HG03060 (cell line): Measurements from ENCODE around the gene PPP2R5B.

ENCODE experiments used
- ATAC-seq: cut with Tn5 transposase; IDR thresholded peaks from one replicate; pipeline ENCODE4 v1.9.1; 2021; ENCODE audit warnings: low read depth, moderate number of reproducible peaks; ENCODE audit not compliant: unreplicated experiment

Gene PPP2R5B

DNA sequence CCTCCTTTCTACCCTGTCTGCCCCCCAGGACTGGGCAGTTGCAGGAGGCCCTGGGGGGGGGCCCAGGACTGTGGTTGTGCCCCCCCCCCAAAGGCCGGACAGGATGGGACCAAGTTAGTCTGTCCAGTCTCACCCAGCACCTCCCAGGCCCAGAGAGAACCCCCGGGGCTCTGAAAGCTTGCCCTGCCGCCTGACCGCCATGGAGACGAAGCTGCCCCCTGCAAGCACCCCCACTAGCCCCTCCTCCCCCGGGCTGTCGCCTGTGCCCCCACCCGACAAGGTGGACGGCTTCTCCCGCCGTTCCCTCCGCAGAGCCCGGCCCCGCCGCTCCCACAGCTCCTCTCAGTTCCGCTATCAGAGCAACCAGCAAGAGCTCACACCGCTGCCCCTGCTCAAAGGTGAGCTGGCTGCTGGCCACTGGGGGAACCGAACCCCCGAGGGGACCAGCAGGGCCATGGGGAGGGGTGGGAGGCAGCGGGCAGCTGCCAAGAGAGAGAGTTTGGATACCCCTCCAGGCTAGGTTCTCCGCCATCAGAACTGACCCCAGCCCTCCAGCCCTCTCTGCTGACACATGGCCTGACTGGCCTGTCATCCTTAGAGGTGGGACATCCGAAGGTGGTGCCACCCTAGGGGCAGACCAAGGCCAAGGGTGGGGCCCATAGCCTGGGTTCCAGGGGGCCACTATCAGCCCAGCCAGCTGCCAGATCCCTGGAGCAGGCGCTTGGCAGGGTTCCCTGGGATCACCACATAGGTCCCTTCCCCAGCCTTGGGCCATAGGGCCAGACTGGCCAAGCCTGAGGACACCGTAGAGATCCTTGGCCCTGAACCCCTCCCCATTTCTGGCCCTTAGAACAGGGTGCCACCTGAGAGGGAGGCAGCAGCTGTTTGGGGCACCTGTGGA, 1.3 kb downstream of the PPP2R5B start:
- ATAC-seq = no peak

DNA sequence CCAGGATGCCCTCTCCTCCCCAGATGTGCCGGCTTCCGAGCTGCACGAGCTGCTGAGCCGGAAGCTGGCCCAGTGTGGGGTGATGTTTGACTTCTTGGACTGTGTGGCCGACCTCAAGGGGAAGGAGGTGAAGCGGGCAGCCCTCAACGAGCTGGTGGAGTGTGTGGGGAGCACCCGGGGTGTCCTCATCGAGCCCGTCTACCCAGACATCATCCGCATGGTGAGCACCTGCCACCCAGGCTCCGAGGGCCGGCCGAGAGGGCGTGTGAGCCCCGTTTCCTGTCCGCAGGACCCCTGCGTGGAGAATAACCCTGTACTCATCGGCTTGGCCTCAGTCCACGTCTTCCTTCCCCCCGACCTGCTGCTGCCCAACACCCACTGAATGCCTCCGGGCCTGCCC, 2.2 kb downstream of the PPP2R5B start:
- ATAC-seq = no peak

DNA sequence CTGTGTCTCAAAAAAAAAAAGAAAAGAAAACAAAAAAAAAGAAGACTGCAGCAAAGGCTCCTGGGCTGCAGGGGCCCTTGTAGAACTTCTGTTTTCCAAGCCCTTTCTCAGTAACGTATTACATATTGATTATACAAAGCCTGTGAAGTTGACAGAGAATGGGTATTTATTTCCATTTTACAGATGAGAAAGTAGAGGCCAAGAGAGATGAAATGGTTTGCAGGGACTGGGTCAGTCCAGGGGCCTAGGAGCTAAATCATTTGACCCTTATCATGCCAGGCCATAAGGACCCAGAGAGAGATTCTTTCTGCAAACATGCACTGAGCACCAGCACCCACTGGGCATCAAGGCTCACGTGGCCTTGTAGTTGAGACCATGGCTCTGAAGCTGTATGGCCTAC, 4.5 kb downstream of the PPP2R5B start:
- no peak for ATAC-seq

DNA sequence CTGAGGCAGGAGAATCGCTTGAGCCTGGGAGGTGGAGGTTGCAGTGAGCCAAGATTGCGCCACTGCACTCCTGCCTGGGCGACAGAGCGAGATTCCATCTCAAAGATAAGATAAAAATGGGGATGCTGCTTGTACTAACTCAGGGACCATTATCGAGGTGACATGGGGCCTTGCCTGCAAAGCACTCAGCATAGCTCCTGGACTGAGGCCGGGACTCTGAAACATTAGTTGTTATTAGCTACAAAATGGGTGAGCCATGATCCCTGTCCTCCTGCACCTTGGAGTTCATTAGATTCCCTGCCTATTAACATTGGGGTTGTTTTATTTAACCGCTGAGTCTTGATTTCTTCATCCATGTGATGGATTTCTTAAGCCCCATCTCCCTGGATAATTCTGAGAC, 5.1 kb downstream of the PPP2R5B start:
- ATAC-seq = no peak

DNA sequence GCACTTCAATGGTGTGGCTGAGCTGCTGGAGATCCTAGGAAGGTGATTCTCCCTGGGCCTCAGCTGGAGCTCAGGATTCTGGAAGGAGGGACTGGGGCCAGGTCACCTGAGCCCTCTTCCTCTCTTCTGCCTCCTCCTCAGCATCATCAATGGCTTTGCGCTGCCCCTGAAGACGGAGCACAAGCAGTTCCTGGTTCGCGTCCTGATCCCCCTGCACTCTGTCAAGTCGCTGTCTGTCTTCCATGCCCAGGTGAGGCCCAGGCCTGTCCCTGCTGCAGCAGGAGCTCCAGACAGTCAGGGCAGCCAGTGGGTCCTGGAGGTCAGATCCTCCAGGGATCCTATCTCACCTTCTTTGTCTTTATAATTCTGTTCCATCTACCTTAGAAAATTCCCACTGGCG, 5.9 kb downstream of the PPP2R5B start:
- ATAC-seq = no peak

DNA sequence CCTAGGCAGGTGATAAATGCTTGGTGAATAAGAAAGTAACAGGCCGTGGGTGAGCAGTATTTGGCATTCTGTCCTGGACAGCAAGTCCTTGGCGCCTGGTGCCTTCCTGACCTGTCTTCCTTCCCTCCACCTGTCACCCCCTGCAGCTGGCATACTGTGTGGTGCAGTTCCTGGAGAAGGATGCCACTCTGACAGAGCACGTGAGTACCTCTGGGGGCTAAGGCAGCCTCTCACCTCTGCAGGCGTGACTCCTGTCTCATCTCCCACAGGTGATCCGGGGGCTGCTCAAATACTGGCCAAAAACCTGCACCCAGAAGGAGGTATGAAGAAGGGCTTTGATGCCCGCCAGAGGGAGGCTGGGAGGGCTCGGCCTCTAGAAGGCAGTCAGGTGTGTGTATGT, 6.8 kb downstream of the PPP2R5B start:
- ATAC-seq = no peak

DNA sequence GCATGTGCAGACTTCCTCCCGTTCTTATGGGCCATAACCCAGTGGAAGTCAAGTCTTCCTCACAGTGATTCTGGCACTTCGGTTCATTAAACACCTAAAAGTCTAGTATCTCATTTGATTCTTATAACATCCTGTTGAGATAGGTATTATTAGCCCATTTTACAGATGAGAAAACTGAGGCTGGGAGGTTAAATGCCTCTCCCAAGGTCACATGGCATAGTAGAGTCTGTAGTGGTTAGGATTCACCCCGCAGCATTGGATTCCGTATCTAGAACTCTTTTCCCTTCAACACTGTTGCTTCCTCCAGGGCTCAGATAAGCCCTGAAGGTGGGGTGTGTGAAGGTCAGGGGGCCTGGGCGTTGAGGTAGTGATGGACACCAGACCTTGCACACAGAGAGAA, 7.8 kb downstream of the PPP2R5B start:
- ATAC-seq = no peak

DNA sequence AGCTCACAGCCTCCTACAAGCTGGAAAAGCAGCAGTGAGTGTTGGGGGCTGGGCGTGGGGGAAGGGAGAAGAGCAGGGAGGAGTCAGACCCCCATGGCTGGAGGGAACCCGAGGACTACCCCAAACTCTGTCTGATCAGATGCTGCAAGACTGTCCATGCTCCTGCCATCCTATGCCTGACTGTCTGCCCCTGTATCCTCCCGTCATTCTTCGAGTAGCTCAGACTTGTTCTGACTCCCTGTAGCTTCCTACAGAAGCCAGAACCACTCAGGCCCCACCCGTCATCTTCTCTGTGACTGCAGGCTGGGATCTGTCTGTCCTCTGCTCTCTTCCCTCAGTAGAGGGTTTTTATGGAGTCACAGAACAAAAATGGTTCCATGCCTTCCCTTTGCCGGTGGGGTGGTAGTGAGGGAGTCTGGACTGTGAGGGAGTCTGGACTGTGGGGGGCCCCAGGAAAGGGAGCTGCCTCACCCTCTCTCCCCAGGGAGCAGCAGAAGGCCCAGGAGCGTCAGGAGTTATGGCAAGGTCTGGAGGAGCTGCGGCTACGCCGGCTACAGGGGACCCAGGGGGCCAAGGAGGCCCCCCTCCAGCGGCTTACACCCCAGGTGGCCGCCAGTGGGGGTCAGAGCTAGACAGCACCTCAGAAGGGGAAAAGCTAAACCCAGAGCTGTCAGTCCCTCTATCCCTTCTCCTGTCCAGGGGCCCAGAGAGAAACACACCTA, 8.9 kb downstream of the PPP2R5B start:
- ATAC-seq = no peak

DNA sequence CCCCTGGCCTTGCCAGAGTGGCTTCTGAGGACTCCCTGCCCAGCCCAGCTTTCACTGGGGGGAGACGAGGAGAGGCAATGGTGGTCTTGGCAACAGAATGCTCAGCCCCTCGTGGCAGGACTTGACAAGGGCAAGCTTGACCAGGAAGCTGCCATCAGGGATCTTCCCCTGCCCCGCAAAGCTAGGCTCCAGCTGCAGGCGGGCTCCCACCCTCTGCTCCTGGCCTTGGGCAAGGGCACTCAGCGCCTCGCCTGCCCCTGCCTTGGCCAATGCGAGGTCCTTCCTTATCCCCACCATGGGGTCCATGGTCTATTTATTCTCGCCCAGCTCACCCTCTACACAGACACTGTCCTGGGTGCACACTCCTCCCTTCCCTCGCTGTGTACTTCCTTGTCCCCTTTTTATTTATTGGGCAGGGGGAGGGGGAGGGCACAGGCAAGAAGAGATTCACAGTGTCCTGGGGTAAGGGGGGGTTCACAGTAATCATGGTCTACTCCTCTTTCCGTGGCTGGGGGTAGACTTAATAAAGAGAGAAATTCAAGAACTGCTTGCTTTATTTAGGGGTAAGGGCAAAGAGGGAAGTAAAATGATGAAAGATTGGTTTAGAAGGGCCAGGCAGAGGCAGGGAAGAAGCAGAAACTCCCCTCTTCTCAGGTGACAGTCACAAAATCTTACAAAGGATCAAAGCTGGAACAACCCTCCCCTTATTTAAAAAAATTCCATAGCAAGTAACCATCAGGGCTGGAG, 9.6 kb downstream of the PPP2R5B start:
- no peak for ATAC-seq

DNA sequence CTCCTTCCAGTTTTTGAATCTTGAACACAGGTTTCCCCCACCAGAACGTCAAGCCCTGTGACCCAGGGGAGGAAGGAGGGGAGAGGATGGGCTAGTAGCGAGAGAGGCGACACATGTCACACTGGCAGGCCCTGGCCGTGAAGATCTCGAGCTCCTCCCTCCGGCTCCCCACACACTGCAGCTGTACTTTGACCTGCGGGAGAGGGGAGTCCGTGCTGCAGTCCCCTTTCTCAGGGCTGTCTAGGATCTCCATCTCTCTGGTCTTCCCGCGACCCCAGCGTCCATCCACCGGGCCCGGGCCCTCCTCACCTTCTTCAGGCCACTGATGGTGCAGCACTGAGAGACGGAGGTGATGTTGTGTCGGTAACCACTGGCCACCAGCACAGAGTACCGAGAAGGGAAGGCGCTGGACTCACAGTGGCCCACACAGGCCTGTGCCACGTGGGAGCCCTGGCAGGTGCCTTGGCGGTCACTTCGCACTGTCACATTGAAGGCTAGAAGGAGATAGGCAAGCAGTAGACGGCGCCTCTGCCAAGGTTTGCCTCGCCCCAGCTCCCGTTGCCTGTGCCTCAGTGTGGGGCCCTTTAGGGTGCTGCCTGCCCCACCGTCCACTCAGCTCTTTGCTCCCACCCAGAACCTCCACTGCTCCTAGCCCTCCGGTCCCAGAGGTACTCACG, 10.3 kb downstream of the PPP2R5B start:
- no peak for ATAC-seq

DNA sequence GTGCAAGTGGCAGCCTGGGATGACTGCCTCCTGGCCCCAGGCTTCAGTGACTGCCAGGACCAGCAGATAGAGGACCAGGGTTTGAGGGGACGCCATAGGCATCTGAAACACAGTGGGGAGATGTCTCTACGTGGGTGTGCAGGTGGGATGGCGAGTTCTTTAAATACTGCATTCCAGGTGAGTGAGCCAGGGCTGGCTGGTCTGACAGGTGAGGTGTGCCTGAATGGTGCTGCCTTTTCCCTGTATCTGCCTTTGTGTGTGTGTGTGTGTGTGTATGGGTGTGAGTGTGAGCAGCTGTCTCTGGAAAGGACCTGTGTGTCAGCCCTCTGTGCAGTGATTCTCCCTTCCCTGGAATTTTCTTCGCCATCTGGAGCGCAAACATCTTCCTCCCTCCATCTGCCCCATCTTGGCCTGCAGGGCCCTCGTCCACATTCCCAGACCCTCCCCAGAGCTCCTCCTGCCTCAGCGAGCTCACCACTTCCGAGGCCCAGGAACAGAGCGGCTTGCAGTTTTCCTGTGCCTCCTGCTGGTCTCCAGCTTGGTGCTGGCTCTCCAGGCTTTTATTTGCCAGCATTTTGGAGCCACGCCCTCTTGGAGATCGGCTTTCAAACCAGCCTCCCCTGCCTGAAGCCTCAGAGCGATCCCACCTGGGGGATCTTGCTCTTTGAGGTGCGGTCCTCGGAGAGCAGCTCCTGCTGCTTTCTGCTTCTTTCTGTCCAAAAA, 11.0 kb downstream of the PPP2R5B start, which contains the start of gene GPHA2:
GPHA2 (minus strand) TSS at position 535 of the 723 bp plus-strand sequence; CDS start at position 102, 433 bp downstream.
- no peak for ATAC-seq

DNA sequence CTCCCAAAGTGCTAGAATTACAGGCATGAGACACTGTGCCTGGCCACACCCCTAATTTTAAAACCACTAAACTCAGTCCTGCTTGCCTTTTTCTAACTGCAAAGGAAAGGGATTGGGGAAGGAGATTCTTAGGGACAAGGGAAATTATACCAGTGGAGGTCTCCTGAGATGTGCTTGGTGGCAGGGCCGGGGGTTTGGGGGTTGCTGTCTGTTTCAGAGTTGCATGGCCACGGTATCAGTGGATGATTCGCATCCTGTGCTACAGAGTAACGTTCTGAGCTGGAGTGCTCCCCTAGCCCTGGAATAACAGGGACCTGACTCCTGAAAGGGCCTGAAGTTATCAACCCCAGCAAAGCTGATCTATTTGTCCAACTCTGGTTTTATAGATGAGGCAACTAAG, 12.1 kb downstream of the PPP2R5B start:
- ATAC-seq = no peak

DNA sequence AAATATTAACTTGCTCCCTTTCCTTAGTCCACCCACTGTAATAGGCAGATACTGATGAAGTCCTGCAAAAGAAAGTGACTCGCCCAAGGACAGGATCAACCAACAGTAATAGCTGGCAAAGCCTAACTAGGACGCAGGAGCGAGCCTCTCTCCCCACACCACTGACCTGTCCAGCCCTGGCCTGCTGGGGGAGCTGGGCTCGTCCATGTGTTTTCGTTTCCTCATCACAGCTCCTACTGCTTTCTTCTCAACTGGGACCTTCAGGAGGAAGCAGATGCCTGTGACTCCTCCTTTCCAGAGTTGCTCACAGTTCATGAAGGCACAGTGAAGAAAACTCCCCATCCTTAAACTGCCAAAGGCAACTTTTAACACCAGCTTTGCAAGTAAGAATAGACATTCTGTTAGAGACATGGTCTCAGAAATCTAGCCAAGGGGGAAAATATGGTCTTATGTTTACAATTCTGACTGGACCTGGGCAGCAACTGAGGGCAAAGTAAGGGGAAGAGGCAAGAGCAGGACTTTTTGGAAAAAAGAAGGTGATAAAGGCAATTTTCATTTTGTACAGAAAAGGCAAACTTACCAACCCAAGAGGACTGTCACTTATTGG, 22.8 kb downstream of the PPP2R5B start:
- ATAC-seq = no peak

DNA sequence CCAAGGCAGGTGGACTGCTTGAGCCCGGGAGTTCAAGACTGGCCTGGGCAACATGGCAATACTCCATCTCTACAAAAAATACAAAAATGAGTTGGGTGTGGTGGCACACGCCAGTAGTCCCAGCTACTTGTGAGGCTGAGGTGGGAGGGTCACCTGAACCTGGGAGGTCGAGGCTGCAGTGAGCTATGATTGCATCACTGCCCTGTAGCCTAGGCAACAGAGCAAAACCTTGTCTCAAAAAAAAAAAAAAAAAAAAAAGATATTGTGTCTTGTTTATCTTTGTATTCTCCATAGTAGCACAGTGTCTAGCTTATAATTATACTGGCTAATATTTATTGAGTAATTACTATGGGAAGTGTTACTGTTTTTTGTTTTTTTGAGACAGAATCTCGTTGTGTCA, 27.0 kb downstream of the PPP2R5B start:
- no peak for ATAC-seq

DNA sequence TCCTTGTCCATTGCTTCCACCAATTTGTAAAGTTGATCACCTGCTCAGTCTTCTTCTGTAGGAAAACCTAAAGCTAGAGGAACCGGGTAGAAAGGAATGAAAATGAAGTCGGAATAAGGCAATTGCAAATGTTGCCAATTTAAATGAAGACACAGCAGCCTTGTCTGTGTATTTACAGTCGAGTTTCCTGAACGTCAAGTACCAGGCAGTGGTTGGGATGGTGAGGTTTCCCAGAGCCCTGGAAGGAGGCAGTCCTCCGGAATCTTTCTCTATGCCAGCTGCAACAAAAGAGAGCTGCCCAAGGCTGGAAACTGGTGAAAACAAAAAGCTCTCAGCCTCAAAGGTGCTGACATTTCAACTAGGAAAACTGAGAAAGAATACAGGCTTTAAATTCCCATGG, 29.7 kb downstream of the PPP2R5B start:
- no peak for ATAC-seq

DNA sequence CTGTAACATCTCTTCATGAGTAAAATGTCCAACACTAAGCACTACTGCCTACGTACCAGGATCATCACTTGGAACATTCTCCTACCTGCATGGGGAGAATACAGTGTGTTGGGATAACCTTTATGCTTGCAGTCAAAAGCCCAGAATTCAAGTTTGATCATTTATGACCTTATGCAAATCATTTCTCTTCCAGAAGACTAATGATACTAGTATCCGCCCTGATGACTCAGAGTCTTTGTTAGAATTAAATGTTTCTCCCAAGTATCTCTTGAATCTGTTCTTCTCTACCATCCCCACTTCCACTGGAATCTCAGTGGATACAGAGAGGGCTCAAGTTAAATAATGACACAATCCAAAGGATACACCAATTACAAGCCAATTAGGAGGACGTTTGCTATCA, 35.0 kb downstream of the PPP2R5B start:
- ATAC-seq = no peak

DNA sequence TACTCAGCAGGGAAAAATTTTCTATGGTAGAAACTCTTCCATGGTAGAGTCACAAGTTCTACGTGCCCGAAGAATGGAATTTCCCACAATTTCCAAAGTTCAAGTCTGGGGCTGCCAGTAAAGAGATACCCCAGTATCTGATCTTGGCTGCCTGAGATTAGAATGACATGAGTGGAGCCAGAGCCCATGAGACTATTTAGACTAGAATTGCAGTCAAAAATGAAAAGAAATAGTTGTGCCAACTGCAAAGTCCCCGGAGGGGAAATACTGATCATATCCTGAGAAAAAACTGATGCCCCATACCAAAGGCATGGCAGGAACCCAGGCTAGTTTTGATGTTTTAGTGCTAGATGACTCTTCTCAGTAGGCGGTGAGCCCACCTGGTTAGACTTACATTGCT, 36.2 kb downstream of the PPP2R5B start:
- no peak for ATAC-seq

DNA sequence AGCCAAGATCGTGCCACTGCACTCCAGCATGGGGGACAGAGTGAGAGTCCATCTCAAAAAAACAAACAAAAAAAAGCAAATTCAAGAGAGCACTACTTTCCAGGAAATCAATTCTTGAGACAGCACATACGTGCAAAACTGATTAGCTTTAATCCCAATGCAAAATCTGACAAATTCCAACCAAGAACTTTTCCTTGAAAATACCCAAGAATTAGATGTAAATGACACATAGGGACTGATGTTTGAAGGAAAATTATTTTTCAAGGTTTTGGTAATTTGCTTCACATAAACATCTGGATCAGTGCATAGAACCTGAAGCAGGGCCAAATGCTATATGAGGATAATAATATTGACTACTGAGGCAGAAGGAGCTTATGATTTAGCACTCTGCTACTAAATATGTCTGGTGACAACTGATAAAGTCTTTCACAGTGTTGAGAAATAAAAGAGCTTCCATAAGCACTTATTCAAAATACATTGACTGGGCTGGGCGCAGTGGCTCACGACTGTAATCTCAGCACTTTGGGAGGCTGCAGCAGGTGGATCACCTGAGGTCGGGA, 38.7 kb downstream of the PPP2R5B start:
- ATAC-seq = no peak

DNA sequence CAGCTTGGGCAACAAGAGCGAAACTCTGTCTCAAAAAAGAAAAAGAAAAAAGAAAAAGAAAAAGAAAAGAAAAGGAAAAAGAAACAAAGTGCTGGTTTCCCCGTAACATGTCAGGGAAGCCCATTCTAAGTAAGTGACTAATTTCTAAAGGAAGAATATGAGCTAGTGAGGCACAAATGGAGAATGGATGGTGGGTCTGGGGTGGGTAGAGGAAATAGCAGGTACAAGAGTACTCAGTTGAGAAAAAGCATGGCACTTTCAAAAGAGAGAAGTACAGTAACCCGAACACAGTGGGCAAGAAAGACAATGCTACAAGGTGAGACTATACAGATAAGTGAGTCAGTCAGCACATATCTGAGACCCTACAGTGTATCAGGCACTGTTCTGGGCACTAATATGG, 42.9 kb downstream of the PPP2R5B start:
- ATAC-seq = no peak
